UCSD-AML1 (cell line): ENCODE data around the gene TANC1.

Experiments used
- DNase-seq: peaks from one replicate; lab custom pipeline; 2025; ENCODE audit not compliant: unreplicated experiment; lab: John Stamatoyannopoulos, UW

TANC1 gene

DNA sequence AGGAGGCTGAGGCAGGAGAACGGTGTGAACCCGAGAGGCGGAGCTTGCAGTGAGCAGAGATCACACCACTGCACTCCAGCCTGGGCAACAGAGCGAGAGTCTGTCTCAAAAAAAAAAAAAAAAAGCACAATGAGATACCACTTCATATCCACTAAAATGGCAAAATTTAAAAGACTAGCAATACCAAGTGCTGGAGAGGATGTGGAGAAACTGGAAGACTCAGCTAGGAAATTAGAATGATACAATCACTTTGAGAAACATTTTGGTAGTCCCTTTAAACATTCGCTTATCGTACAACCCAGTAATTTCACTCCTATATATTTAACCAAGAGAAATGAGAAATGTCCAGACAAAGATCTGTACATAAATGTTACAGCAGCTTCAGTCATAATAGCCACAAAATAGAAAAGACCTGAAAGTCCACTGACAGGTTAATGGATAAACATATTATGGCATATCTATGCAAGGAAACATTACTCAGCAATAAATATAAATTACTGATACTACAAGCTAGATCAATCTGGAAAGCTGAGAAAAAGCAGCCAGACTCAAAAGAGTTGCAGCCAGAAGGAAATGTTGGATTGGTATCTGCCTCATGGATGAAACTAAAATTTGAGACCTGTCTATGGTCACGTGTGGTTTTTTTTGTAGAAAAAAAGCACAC is 278.0 kb downstream of the TANC1 start:
- DNase-seq: no peak

DNA sequence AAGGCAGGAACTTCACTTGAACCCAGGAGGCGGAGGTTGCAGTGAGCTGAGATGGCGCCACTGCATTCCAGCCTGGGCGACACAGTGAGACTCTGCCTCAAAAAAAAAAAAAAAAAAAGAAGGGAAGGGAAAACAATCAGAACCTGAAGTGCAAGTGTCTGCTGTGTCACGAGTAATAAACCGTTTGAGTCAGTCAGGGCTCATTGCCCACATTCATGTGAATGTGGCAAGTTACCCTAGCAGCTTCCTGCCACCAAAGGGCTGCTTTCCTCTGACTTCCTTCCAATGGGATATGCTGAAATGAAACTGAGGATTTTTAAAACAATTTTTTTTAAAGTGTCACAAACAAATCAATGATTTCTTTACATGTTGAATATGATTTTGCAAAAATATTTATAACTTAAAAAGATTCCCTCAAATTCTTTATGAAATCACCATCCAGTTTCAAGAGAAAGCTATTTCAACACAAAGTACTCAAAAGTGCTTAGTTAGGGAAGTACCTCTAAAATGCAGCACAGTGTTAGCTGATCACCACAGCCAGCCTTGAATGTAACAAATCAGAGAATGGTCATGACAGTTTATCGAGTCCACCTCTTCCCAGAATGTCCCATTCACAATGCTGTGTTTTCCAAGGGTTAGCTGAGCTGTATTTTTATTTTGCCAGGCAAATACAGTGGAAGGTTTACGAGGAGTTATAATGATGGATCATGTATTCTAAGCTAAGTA is 281.7 kb downstream of the TANC1 start:
- peak; percentile 26 for DNase-seq

- no peak for DNase-seq
Measured at GRCh38 chr2:159251296-159252173, 283.1 kb downstream of the TANC1 start.

- DNase-seq: no peak
Measured at GRCh38 chr2:159252905-159253304, 284.5 kb downstream of the TANC1 start.

DNA sequence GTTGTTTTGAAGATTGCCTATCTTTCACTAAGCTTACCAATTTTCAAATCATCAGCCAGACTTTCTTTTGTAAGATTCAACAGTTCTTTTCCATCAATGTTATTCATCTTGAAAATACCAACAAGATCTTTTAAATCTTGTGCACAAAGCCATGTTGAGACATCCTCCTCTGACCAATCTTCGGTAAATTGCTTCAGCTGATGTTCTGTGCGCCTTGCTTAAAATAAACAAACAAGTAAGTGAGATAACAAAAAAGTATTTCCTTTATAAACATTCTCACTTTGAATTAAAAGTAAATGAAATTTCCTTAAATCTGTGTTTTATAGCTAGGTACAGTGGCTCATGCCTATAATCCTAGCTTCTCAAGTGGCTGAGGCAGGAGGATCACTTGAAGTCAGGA is 287.7 kb downstream of the TANC1 start:
- no peak for DNase-seq

GRCh38 chr2:159262226-159262625 is 293.8 kb downstream of the TANC1 start:
- no peak for DNase-seq

DNA sequence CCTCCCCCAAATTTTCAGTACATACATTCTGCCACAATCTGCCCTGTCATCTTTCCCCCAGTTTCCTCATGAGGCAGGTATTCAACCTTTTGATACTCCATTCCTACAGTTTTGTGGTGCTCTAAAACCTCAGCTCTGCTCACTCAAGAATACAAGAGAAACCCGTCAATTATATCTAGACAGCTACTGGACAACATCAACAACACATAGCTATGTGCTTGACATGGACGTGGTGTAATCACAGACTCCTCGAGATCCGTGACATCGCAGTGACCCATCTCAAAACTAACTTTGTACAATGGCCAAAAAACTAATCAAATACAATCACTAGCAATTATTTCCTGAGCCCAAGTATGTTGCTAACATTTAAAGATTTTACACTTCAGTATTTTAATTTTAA is 294.5 kb downstream of the TANC1 start:
- DNase-seq: no peak

DNA sequence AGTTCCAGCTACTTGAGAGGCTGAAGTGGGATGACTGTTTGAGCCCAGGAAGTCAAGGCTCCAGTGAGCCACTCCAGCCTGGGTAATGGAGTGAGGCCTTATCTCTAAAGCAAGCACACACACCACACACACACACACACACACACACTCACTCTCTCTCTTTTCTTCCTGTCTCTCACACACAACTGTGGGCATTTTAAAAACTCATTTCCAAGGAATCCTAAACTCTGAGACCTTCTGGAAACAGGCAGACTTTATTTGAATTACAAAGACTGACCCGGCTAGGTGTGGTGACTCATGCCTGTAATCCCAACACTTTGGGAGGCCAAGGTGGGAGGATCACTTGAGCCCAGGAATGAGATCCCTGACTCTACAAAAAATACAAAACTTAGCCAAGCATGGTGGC is 296.7 kb downstream of the TANC1 start:
- DNase-seq: peak; percentile 24

GRCh38 chr2:159266554-159266953 is 298.1 kb downstream of the TANC1 start:
- DNase-seq: no peak

DNA sequence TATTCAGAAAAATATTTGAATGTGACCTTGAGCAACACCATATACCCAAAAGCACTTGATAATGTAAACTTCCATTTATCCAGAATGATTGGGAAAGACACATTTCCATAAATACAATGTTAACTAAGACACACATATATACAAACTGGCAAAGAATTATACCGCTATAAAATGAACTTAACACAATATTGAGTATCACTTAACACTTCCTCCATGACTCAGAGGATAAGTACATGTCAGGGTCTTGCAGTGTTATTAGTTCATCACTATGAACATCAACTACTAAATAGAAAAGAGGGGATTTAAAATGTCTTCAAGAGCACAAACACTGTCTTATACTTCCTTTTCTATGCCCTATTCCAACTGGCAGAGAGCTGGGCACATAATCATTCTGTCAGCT is 299.5 kb downstream of the TANC1 start:
- no peak for DNase-seq

GRCh38 chr2:159270744-159271379 is 302.4 kb downstream of the TANC1 start:
- DNase-seq: no peak

GRCh38 chr2:159272156-159272555 is 303.7 kb downstream of the TANC1 start:
- DNase-seq: no peak

DNA sequence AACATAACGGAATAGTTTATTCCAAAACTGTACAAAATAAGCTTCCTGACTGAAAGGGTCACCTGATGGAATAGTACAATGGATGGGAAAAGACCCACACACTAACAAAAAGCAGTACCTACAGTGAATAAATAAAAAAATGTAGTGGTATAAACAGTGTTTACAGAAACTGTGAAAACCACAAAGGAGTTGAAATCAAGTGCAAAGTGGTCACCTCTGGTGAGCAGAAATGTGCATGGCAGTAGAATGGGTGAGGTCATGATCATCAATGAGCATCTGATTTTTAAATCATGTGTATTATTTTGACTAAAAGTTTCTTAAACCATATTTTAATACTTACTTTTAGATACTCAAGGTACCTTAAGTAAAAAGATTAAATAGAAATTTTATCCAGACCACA is 306.7 kb downstream of the TANC1 start:
- DNase-seq: no peak

DNA sequence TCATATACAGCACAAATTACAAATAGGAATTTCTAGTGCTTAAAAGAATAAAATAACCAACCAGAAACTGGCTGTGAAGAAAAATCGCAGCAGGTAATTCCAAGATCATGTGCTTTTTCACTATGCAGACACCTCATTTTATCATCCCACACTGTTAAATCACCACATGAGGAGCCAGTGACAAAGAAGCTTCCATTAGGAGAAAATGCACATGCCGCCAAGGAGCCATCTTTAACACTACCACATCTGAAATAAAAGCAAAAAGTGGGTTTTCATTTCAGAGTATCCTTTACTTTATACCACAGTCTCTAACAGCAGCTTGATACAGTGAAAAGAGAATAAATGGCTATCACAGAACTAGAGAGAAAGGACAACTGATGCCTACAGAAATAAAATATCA is 311.3 kb downstream of the TANC1 start:
- DNase-seq: no peak

DNA sequence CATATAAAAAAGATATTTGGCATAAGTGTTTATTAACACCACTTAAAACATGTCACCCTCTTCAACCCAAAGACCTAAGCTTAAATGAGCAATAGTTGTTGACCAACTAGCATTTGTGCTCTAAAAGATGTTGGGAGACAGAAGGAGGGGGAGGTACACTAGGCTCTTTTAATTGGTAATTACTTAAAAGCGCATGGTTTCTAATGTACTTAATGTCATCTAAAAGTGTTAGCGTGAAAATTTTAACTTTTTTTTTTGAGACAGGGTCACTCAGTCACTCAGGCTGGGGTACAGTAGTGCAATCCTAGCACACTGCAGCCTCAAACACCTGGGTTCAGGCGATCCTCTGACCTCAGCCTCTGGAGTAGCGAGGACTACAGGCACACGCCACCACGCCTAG is 312.6 kb downstream of the TANC1 start:
- no peak for DNase-seq
